NT2/D1 (cell line): ENCODE measurements around the gene RRBP1.

Experiments used
- DNase-seq: peaks from one replicate; pipeline ENCODE4 v3.0.0-alpha.2; 2011; ENCODE audit warnings: low read depth, low spot score
- H3K27me3 ChIP-seq: 2 replicates; pipeline ENCODE4 v1.6.0; 2011; ENCODE audit warnings: mild to moderate bottlenecking; ENCODE audit not compliant: insufficient read length, insufficient read depth
- H3K36me3 ChIP-seq: 2 replicates; pipeline ENCODE4 v1.6.1; 2011; ENCODE audit warnings: mild to moderate bottlenecking, low read length, mixed read lengths; ENCODE audit not compliant: insufficient read depth, insufficient read length
- H3K4me1 ChIP-seq: 2 replicates; pipeline ENCODE4 v1.5.1; 2011; ENCODE audit not compliant: insufficient read depth, insufficient read length
- H3K4me3 ChIP-seq: 2 replicates; pipeline ENCODE4 v1.5.1; 2011; ENCODE audit warnings: low read depth; ENCODE audit not compliant: insufficient read length
- H3K9ac ChIP-seq: 2 replicates; pipeline ENCODE4 v1.6.0; 2011; ENCODE audit warnings: low read depth; ENCODE audit not compliant: insufficient read length
- H3K9me3 ChIP-seq: 2 replicates; pipeline ENCODE4 v1.5.1; 2011; ENCODE audit warnings: mild to moderate bottlenecking, low read length; ENCODE audit not compliant: insufficient read depth
- SUZ12 ChIP-seq: IDR thresholded peaks from 2 replicates; pipeline ENCODE4 v1.6.1; 2011; ENCODE audit not compliant: insufficient read length, insufficient read depth; ENCODE audit errors: extremely low read depth
- YY1 ChIP-seq: IDR thresholded peaks from 2 replicates; pipeline ENCODE4 v1.6.1; 2011; ENCODE audit not compliant: insufficient read length, insufficient read depth
- ZNF274 ChIP-seq: IDR thresholded peaks from 2 replicates; pipeline ENCODE4 v1.6.1; 2011; ENCODE audit warnings: mild to moderate bottlenecking, low read depth, low read length

RRBP1 gene

DNA sequence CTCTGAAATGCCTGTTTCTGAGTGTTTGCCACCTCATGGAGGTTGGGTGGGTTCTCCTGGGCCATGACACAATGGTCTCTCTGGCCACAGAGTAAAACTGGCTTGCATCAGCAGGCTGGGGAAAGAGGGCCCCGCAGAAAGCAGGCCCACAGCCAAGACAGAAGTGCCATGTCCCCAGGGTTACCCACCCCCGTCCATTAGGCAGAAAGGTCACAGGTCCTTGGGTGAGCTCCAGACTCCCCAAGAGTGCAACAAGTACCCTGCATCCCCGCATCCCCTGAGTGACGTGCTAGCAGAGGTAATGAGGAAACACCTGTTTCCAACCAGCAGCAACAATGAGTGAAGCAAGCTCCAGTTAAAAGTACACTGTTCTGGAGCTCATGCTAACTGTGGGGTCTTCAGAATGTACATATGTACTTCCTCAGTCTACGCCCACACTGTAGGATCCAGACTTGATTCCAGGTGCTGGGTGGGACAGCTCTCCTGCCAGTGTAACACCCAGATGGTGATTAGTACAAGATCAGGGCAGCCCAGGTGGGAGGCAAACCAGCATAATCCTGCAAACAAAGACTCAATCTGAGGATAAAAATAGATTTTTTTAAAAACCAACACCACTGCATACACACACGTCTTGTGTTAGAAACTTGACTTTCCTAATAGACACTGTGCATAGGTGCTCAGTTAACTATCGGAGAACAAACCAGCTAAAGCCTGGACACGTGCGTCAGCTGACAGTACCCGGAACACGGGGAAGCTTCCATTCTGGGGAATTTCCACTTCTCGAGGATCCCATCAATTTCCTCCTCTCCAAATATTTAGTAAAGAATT, 31.5 kb downstream of the RRBP1 start:
- H3K4me3 ChIP-seq, result no peak overlapping the region
- no peak overlapping the region for H3K9ac ChIP-seq
- peaks cover 11% of the 10 kb centered on the region for H3K4me1 ChIP-seq
- TF ChIP-seq YY1 (no peak), SUZ12 (no peak), ZNF274 (no peak)
- H3K9me3 ChIP-seq, result no peaks in the 10 kb centered on the region
- DNase-seq, result no peak
- peaks cover 69% of the 10 kb centered on the region for H3K36me3 ChIP-seq
- H3K27me3 ChIP-seq, result no peaks in the 10 kb centered on the region

DNA sequence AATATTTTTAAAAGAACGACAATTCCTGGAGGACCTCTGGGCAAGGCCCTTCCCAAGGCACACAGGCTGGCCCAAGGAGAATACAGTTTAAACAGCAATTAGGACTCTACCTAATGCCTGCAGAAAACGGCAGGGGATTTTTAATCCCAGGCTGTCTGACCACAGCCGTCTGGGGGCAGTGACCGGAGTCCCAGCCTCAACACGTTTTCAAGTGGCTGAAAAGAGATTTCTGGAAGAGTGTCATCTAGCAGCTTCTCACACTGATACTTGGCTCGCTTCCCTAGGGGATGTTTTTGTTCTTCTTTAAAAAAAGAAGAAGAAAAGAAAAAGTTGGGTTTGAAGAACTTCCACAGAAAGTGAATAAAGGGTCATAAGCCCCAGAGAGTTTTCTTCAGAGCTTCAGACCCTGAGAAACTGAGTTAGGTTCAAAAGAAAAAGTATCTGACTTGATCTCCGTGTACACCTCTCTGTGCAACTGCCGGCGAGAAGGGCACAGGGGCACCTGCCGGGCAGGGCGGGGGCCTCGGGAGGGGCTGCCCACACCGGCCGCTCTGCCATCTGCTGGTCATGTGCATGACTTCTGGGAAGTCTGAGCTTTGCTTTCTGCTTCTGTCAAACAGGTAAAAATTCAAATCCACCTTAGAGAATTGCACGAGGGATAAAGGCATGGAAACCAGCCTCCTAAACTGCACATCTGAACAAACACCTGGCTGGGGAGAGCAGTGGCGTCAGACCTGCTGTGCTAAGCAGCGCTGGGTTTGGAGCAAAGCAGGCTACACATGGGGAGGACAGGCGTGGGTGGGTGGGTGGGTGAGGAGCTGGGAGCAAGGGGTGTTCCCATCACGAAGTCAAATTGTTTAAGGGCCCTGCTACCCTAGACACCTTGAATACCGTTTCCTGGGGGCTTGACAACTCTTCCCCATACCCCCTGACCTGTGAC, 33.0 kb downstream of the RRBP1 start:
- peaks cover 67% of the 10 kb centered on the region for H3K36me3 ChIP-seq
- no peaks in the 10 kb centered on the region for H3K27me3 ChIP-seq
- peaks cover 11% of the 10 kb centered on the region for H3K4me1 ChIP-seq
- H3K9me3 ChIP-seq, result no peaks in the 10 kb centered on the region
- no peak for DNase-seq
- H3K4me3 ChIP-seq, result no peak overlapping the region
- no peak for TF ChIP-seq ZNF274
- TF ChIP-seq SUZ12, result no peak
- no peak for TF ChIP-seq YY1
- no peak overlapping the region for H3K9ac ChIP-seq

DNA sequence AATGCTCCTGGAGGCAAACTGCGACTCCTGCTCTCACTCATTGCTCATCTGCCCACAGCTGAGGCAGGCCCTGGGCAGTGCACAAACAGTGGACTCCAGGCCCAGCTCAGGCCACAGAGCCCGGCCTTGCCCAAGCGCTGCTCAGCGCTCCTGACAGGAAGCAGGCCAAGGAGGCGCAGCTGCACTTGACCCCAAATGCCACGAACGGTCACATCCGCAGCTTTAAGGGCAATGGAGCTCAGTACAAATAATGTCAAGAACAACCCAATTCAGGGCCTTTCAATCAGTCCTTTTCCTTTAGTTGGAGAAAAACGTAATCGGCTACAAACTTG, 33.8 kb downstream of the RRBP1 start:
- TF ChIP-seq ZNF274, result no peak
- no peak for TF ChIP-seq YY1
- no peak for TF ChIP-seq SUZ12
- Histone ChIP-seq H3K27me3 (no peaks in the 10 kb centered on the region), H3K9me3 (no peaks in the 10 kb centered on the region), H3K9ac (no peak overlapping the region), H3K4me1 (peaks cover 11% of the 10 kb centered on the region), H3K36me3 (peaks cover 68% of the 10 kb centered on the region), H3K4me3 (no peak overlapping the region)
- no peak for DNase-seq

DNA sequence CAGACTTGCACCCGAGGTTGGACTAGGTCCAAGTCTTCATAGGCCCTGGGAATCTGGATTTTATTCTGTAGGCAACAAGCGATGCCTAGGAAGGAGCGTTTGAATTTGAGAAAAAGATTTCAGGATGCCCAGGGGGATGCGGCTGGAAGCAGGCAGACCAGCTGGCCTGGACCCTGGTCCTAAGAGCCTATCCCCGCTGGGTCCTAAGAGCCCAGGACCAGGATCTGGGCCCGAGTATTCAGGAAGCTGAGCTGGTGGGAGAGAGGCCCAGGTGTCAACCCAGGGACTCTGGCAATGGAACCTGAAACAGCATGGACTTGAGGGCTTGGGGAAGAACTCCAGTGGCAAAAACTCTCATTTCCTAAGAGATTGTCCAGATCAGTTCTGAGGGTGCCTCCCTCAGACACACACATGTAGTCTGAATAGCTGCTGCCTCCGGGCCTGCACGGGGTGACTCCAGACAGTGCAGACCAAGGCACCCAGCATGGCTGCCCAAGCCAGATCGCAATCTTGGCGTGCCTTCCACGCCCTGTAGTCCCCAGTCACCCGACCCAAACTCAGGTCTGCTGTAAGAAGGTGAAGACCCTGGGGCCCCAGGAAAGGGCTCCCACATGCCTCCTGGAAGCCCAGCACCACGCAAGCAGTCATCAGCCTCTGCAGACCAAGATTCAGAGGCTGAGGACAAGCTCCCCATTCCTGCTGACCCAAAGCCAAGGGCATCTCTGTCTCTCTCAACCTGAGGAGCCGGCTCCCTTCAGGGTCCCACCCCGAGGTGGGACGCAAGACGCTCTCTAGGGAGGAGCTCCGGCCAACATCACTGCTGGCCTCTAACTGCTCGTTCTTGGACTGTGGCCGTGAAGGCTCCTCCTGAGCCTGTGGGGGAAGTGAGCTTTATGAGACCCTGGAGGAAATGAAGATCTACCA, 34.4 kb downstream of the RRBP1 start:
- DNase-seq, result no peak
- no peak overlapping the region for H3K9ac ChIP-seq

DNA sequence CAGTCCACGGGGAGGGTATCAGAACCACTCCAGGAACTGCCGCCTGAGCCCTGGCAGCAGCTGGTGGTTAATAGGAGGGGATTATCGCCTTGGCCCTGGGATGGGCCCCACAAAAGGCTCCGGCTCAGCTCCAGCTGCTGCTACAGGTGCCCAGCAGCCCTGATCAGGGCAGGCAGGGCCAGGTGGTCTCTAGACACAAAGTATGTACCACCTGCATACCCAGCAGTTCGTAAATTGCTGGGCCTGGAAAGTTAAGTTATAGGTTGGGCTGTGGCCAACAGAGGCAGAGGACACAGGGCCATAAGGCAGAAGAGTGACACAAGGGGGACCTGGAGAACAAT, 35.1 kb downstream of the RRBP1 start:
- Histone ChIP-seq H3K4me1 (peaks cover 11% of the 10 kb centered on the region), H3K4me3 (no peak overlapping the region), H3K27me3 (no peaks in the 10 kb centered on the region), H3K36me3 (peaks cover 68% of the 10 kb centered on the region), H3K9ac (no peak overlapping the region), H3K9me3 (no peaks in the 10 kb centered on the region)
- no peak for TF ChIP-seq ZNF274
- no peak for TF ChIP-seq YY1
- TF ChIP-seq SUZ12, result no peak
- DNase-seq, result no peak

More for the DNA sequence above, 34.4 kb downstream of the RRBP1 start:
- H3K27me3 ChIP-seq, result no peaks in the 10 kb centered on the region
- H3K4me3 ChIP-seq, result no peak overlapping the region
- no peaks in the 10 kb centered on the region for H3K9me3 ChIP-seq
- peaks cover 11% of the 10 kb centered on the region for H3K4me1 ChIP-seq
- peaks cover 68% of the 10 kb centered on the region for H3K36me3 ChIP-seq
- TF ChIP-seq YY1, result no peak
- TF ChIP-seq ZNF274, result no peak
- TF ChIP-seq SUZ12, result no peak

DNA sequence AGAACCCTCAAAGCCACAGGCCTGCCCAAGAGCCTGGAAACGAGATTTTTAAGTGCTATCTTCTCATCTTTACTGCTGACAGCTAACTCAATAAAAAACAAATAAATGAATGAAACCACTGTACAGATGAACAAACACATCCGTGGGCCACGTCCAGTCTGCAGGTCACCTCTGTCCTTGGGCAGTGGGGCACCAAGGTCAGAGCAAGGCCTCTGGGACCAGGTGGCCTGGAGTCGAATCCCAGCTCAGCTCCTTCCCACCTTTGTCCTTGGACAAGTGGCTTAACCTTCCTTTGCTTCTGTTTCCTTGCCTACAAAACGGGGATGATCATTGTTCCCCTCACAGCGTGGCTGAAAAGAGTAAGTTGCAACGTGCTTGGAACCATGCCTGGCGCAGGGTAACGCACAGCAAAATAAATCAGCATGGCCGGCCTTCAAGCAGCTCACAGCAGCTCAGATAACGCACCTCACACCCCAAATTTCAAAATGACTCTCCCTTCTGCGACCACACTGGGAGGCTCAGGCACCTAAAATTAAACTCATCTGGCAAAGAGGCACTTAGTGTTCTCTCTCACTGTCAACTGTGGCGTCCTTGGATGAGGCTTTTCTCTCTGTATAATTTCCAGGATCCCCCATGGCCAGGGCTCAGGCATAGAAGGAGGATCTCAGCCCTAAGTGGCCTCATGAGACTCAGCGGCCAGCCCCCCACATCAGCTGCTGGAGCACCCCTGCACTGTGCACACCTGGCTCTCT, 35.7 kb downstream of the RRBP1 start:
- Histone ChIP-seq H3K4me1 (peaks cover 11% of the 10 kb centered on the region), H3K36me3 (peaks cover 72% of the 10 kb centered on the region), H3K9ac (peak overlapping the region; percentile 3), H3K27me3 (no peaks in the 10 kb centered on the region), H3K4me3 (no peak overlapping the region), H3K9me3 (no peaks in the 10 kb centered on the region)
- TF ChIP-seq ZNF274 (no peak), SUZ12 (no peak), YY1 (no peak)
- no peak for DNase-seq
